ENCODE data around the gene POLR2C.

Gene POLR2C

DNA sequence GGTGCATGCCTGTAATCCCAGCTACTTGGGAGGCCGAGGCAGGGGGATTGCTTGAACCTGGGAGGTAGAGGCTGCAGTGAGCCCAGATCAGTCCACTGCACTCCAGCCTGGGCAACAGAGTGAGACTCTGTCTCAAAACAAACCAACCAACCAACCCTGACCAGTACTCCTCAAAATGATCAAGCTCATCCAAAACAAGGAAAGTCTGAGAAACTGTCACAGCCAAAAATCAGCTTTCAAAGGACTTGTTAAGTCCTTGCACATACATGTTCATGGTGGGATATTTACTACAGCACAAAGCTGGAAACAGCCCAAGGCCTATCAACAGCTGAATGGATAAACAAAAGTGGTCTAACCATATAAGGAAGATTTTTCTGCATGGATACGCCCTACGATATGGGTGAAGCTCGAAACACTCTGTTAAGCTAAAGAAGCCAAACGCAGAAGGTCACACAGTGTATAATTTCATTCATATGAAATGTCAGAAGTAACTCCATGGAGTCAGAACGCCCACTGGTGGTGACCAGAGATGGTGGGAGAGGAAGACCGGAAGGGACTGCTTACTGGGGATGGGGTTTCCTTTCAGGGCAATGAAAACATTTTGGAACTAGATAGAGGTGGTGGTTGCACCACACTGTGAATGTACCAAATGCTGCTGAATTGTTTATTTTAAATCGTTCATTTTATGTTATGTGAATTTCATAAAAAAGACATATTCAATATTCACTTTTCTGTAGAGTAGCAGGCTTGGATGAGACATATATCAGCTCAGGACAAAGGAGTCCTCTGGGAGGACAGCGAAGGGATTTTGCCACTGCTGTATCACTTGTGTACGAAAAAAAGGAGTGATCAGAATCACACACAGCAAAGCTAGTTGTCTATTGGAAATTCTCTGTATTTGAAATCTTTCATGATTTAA is 40.2 kb upstream of the POLR2C start:
- H3K27ac ChIP-seq = no peak overlapping the region
- no peak overlapping the region for H3K4me3 ChIP-seq (ENCODE audit: low read depth, low read length)
- DNase-seq = peak; percentile 59
- no peaks in the 10 kb centered on the region for H3K9me3 ChIP-seq (ENCODE audit: severe bottlenecking)
- TF ChIP-seq, protein P1, sequence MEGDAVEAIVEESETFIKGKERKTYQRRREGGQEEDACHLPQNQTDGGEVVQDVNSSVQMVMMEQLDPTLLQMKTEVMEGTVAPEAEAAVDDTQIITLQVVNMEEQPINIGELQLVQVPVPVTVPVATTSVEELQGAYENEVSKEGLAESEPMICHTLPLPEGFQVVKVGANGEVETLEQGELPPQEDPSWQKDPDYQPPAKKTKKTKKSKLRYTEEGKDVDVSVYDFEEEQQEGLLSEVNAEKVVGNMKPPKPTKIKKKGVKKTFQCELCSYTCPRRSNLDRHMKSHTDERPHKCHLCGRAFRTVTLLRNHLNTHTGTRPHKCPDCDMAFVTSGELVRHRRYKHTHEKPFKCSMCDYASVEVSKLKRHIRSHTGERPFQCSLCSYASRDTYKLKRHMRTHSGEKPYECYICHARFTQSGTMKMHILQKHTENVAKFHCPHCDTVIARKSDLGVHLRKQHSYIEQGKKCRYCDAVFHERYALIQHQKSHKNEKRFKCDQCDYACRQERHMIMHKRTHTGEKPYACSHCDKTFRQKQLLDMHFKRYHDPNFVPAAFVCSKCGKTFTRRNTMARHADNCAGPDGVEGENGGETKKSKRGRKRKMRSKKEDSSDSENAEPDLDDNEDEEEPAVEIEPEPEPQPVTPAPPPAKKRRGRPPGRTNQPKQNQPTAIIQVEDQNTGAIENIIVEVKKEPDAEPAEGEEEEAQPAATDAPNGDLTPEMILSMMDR (IDR thresholded peaks at IDR 0.05; ENCODE audit: low read depth, low read length) = peak; percentile 64
- no peaks in the 10 kb centered on the region; the same call in none of the 2 replicates for H3K36me3 ChIP-seq
- no peaks in the 10 kb centered on the region for H3K27me3 ChIP-seq (ENCODE audit: insufficient read depth, low read depth, severe bottlenecking)

DNA sequence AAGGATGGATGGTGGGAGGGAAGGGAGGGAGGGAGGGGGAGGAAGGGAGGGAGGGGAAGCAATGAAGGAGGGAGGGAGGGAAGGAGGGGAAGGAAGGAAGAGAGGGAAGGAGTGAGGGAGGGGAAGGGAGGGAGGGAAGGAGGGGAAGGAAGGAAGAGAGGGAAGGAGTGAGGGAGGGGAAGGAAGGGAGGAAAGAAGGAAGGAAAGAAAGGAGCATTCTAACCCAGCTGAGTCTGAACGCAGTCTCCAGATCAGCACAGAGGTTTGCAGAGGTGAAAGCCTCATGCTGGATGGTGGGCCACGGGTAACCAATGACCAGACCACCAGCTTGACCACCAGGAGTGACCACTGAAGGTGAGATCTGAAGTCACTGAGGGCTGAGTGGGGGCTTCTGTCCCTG is 39.3 kb upstream of the POLR2C start:
- TF ChIP-seq, protein P1 (IDR thresholded peaks at IDR 0.05; ENCODE audit: low read depth, low read length) = no peak
- Histone ChIP-seq H3K4me3 (ENCODE audit: low read depth, low read length) (no peak overlapping the region), H3K36me3 (no peaks in the 10 kb centered on the region; the same call in none of the 2 replicates), H3K9me3 (ENCODE audit: severe bottlenecking) (no peaks in the 10 kb centered on the region), H3K27ac (no peak overlapping the region), H3K27me3 (ENCODE audit: insufficient read depth, low read depth, severe bottlenecking) (no peaks in the 10 kb centered on the region)
- no peak for DNase-seq

DNA sequence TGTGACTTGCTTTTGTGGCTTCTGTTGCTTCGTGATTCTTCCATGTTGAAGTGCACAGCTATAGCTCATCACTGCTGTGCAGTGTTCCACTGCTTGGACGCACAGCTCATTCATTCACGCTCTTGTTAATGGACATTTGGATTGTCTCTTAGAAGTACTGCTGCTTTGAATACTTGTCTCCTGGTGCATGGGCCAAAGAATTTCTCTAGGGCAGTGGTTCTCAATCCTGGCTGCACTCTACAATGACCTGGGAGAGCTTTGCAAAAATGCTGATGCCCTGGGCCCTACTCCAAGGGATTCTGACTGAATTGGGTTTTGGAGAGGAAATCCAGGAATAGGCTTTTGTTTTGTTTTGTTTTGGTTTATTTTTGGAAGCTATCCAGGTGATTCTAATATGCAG is 37.9 kb upstream of the POLR2C start:
- TF ChIP-seq, protein P1 (IDR thresholded peaks at IDR 0.05; ENCODE audit: low read depth, low read length) = no peak
- Histone ChIP-seq H3K36me3 (peaks cover 3% of the 10 kb centered on the region), H3K9me3 (ENCODE audit: severe bottlenecking) (no peaks in the 10 kb centered on the region), H3K27ac (no peak overlapping the region), H3K27me3 (ENCODE audit: insufficient read depth, low read depth, severe bottlenecking) (no peaks in the 10 kb centered on the region), H3K4me3 (ENCODE audit: low read depth, low read length) (no peak overlapping the region)
- DNase-seq = no peak

DNA sequence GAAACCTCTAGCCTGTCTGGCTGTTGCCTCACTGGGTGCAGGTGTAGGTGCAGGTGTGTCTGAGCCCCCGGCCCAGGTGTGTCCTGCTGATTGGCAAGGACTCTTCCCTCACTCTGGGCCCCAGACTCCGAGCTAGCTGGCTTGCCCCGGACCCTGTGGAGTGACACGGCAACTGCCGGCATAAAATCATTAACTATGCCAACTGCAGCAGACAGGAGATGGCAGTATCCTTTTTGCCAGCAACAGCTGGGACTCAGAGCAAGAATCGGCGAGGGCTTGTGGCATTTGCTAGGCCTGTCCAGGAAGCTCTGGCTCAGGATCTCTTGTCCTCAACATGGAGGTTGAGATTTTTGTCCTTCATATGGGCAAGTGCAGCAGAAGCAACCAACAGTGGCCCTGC is 36.1 kb upstream of the POLR2C start:
- DNase-seq = no peak
- Histone ChIP-seq H3K27me3 (ENCODE audit: insufficient read depth, low read depth, severe bottlenecking) (no peaks in the 10 kb centered on the region), H3K9me3 (ENCODE audit: severe bottlenecking) (no peaks in the 10 kb centered on the region), H3K4me3 (ENCODE audit: low read depth, low read length) (no peak overlapping the region), H3K36me3 (peaks cover 19% of the 10 kb centered on the region), H3K27ac (peak overlapping the region; percentile 74)
- TF ChIP-seq, protein P1 (IDR thresholded peaks at IDR 0.05; ENCODE audit: low read depth, low read length) = no peak

DNA sequence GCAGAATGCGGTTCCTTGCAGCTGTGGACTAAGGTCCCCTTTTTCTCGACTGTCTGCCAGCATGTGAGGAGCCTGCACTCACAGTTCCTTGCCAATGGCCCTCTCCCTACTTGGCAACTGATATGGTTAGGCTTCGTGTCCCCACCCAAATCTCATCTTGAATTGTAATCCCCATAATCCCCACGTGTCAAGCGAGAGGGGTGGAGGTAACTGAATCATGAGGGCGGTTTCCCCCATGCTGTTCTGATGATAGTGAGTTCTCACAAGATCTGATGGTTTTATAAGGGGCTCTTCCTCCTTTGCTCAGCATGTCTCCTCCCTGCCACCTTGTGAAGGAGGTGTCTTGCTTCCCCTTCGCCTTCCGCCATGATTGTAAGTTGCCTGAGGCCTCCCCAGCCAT is 35.2 kb upstream of the POLR2C start:
- Histone ChIP-seq H3K27ac (peak overlapping the region; percentile 74), H3K27me3 (ENCODE audit: insufficient read depth, low read depth, severe bottlenecking) (no peaks in the 10 kb centered on the region), H3K4me3 (ENCODE audit: low read depth, low read length) (no peak overlapping the region), H3K36me3 (peaks cover 26% of the 10 kb centered on the region), H3K9me3 (ENCODE audit: severe bottlenecking) (no peaks in the 10 kb centered on the region)
- TF ChIP-seq, protein P1 (IDR thresholded peaks at IDR 0.05; ENCODE audit: low read depth, low read length) = no peak
- DNase-seq = peak; percentile 77
